GM23338 (cell line): ENCODE measurements around the gene SUMO4.

ENCODE experiments used
- CREB1 ChIP-seq: fragments of 250-450 bp; sonication (Bioruptor Pico); IDR thresholded peaks from 2 replicates; pipeline ENCODE4 v1.5.0; 2020; ENCODE audit warnings: low read depth, mild to moderate bottlenecking, moderate library complexity
- EZH2 ChIP-seq: fragments of 200-600 bp; sonication (generic); IDR thresholded peaks from one replicate; pipeline ENCODE4 v1.8.0; 2017; ENCODE audit warnings: antibody characterized with exemption, mild to moderate bottlenecking, low read depth; ENCODE audit not compliant: unreplicated experiment
- EZH2phosphoT487 ChIP-seq: fragments of 200-600 bp; sonication (generic); IDR thresholded peaks from one replicate; pipeline ENCODE4 v1.8.1; 2018; ENCODE audit warnings: antibody characterized with exemption; ENCODE audit not compliant: unreplicated experiment
- JUNB ChIP-seq: IDR thresholded peaks from one replicate; pipeline ENCODE4 v1.6.1; 2016; ENCODE audit warnings: antibody characterized with exemption; ENCODE audit not compliant: unreplicated experiment
- POLR2AphosphoS5 ChIP-seq: IDR thresholded peaks from 2 replicates; pipeline ENCODE4 v1.6.1; 2016; ENCODE audit warnings: antibody characterized with exemption, low read depth
- ZNF331 ChIP-seq: fragments of 250-450 bp; sonication (Bioruptor Pico); IDR thresholded peaks from 2 replicates; pipeline ENCODE4 v1.5.0; 2020; ENCODE audit warnings: low read depth, mild to moderate bottlenecking, moderate library complexity
- TF ChIP-seq, protein P1 (sequence below), 2 experiments: fragments of 200-600 bp in 1 of 2; sonication (generic) in 1 of 2; conservative IDR thresholded peaks; 2 replicates each; pipeline versions ENCODE4 v1.5.1 to v1.6.1; 2016 to 2017; ENCODE audit warnings: antibody characterized with exemption in 2 of 2, low read depth in 2 of 2, mild to moderate bottlenecking in 2 of 2, moderate library complexity in 1 of 2
- TF ChIP-seq, protein P2 (sequence below): IDR thresholded peaks from one replicate; pipeline ENCODE4 v1.6.1; 2018; ENCODE audit warnings: antibody characterized with exemption; ENCODE audit not compliant: unreplicated experiment
- TF ChIP-seq, protein P3 (sequence below): IDR thresholded peaks from 2 replicates; pipeline ENCODE4 v1.6.1; 2016; ENCODE audit warnings: antibody characterized with exemption

DNA sequence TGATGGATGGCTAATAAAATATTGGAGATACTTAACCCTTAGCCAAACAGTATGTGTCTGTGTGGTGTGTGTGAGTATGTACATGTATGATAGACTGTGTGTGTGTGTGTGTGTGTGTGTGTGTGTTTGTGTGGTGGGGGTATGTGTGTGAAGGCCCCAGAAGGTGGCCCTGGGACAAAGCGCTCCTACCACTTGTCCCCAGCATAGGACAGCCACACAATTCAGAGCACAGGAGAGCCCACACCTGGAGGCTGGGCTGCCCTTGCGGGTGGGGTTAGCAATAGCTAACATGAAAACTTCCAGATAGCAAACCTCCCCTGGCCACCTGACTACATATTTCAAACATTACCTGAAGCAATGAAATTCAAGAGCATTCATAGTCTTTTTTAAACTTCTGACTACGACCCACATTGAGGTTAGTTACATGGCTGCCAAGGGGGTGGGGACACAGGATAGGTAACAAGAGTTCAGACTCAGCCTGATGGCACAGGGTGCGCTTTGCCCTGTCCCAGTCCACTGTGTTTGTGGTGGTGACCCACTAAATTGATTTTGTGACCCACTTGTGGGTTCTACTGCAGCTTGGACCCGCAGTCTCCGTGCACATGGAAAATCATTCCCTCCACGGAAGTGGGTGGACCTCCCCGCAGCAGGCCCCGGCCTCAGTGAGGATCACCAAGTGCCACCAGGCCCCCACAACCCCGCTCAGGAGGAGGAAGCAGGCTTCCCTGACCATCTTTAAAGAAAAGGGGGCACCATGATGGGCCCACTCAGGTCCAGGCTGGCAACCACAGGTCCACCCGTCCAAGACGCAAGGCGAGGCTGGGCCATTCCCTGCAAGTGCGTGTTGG, 50.0 kb downstream of the SUMO4 start:
- TF ChIP-seq, protein P1, sequence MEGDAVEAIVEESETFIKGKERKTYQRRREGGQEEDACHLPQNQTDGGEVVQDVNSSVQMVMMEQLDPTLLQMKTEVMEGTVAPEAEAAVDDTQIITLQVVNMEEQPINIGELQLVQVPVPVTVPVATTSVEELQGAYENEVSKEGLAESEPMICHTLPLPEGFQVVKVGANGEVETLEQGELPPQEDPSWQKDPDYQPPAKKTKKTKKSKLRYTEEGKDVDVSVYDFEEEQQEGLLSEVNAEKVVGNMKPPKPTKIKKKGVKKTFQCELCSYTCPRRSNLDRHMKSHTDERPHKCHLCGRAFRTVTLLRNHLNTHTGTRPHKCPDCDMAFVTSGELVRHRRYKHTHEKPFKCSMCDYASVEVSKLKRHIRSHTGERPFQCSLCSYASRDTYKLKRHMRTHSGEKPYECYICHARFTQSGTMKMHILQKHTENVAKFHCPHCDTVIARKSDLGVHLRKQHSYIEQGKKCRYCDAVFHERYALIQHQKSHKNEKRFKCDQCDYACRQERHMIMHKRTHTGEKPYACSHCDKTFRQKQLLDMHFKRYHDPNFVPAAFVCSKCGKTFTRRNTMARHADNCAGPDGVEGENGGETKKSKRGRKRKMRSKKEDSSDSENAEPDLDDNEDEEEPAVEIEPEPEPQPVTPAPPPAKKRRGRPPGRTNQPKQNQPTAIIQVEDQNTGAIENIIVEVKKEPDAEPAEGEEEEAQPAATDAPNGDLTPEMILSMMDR (conservative IDR thresholded peaks at IDR 0.05; ENCODE audit: low read depth in 2 of 2), result no peak
- no peak for TF ChIP-seq CREB1 (CRISPR knock-in tag)
- no peak for TF ChIP-seq POLR2AphosphoS5
- no peak for TF ChIP-seq JUNB
- no peak for TF ChIP-seq EZH2phosphoT487
- TF ChIP-seq, protein P2, sequence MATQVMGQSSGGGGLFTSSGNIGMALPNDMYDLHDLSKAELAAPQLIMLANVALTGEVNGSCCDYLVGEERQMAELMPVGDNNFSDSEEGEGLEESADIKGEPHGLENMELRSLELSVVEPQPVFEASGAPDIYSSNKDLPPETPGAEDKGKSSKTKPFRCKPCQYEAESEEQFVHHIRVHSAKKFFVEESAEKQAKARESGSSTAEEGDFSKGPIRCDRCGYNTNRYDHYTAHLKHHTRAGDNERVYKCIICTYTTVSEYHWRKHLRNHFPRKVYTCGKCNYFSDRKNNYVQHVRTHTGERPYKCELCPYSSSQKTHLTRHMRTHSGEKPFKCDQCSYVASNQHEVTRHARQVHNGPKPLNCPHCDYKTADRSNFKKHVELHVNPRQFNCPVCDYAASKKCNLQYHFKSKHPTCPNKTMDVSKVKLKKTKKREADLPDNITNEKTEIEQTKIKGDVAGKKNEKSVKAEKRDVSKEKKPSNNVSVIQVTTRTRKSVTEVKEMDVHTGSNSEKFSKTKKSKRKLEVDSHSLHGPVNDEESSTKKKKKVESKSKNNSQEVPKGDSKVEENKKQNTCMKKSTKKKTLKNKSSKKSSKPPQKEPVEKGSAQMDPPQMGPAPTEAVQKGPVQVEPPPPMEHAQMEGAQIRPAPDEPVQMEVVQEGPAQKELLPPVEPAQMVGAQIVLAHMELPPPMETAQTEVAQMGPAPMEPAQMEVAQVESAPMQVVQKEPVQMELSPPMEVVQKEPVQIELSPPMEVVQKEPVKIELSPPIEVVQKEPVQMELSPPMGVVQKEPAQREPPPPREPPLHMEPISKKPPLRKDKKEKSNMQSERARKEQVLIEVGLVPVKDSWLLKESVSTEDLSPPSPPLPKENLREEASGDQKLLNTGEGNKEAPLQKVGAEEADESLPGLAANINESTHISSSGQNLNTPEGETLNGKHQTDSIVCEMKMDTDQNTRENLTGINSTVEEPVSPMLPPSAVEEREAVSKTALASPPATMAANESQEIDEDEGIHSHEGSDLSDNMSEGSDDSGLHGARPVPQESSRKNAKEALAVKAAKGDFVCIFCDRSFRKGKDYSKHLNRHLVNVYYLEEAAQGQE, result no peak
- no peak for TF ChIP-seq EZH2
- TF ChIP-seq ZNF331, result no peak
- TF ChIP-seq, protein P3, sequence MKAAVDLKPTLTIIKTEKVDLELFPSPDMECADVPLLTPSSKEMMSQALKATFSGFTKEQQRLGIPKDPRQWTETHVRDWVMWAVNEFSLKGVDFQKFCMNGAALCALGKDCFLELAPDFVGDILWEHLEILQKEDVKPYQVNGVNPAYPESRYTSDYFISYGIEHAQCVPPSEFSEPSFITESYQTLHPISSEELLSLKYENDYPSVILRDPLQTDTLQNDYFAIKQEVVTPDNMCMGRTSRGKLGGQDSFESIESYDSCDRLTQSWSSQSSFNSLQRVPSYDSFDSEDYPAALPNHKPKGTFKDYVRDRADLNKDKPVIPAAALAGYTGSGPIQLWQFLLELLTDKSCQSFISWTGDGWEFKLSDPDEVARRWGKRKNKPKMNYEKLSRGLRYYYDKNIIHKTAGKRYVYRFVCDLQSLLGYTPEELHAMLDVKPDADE, result no peak
